Measurements from ENCODE around the gene PLXND1.

DNA sequence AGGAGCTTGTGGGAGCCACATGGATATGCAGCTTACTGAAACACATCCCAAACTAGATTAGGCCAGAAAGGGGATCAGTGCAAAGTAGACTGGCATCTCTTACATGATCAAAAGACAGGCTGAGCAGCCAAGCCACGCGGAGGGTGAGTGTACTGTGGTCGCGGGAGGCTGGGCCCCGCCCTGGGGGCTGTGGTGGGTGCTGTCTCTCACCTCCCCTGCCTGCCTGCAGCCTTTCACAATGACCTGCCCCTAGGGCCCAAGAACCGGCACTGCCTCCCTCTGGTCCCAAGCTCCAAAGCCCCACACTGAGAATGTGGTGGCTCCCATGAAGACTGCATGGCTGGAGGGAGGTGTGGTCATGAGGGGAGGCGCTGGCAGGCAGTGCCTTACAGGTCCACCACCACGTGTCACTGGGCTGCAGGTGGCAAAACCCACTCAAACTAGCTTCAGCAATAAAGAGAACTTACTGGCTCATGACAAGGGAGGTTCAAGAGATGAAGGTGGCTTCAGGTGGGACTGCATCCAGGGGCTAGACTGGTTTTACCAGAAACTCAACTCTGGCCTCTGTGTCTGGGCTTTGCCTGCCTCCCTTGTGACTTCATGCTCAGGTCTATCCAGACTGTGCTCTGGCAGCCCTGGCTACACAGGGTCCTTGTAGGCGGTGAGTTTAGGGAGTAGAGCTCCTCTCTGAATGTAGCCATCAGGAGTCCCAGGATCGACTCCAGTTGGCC, 27.4 kb upstream of the PLXND1 start:
- TF ChIP-seq, protein P1, sequence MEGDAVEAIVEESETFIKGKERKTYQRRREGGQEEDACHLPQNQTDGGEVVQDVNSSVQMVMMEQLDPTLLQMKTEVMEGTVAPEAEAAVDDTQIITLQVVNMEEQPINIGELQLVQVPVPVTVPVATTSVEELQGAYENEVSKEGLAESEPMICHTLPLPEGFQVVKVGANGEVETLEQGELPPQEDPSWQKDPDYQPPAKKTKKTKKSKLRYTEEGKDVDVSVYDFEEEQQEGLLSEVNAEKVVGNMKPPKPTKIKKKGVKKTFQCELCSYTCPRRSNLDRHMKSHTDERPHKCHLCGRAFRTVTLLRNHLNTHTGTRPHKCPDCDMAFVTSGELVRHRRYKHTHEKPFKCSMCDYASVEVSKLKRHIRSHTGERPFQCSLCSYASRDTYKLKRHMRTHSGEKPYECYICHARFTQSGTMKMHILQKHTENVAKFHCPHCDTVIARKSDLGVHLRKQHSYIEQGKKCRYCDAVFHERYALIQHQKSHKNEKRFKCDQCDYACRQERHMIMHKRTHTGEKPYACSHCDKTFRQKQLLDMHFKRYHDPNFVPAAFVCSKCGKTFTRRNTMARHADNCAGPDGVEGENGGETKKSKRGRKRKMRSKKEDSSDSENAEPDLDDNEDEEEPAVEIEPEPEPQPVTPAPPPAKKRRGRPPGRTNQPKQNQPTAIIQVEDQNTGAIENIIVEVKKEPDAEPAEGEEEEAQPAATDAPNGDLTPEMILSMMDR (IDR thresholded peaks at IDR 0.05) = no peak
- no peak for TF ChIP-seq POLR2A (IDR thresholded peaks at IDR 0.05)

Measured in body of pancreas (tissue), 4 donors.